ENCODE measurements around the gene RBP2. TPM values are rescaled to one million over a fixed set of nuclear protein-coding genes. Genes with fewer than 3 reads are reported as not detected.

Gene RBP2
- polyA plus RNA-seq, 2 of the 4 experiments (the other 2 are of a cell fraction) = not detected

GRCh38 chr3:139434228-139434627 is 42.1 kb downstream of the RBP2 start:
- no peak overlapping the region for H3K27ac ChIP-seq
- H3K4me2 ChIP-seq = no peak overlapping the region
- CTCF ChIA-PET = interaction anchor here (2.0 kb wide), 1 partner anchor 128 kb away, joined by 11 read pairs; no protein-coding TSS in a partner anchor

GRCh38 chr3:139433089-139433488 is 43.2 kb downstream of the RBP2 start:
- POLR2A ChIA-PET = no interaction called here
- Histone ChIP-seq H3K4me1 (no peaks in the 10 kb centered on the region), H3K4me2 (no peak overlapping the region), H3K4me3 (no peak overlapping the region), H3K9me3 (0 out of 3 replicates have a peak, but pooled peaks cover 3% of the 10 kb centered on the region), H3K27ac (no peak overlapping the region)
- TF ChIP-seq NFE2L2 (conservative IDR thresholded peaks at IDR 0.05; ENCODE audit: low read length) = no peak
- TF ChIP-seq, protein P1, sequence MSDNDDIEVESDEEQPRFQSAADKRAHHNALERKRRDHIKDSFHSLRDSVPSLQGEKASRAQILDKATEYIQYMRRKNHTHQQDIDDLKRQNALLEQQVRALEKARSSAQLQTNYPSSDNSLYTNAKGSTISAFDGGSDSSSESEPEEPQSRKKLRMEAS (IDR thresholded peaks at IDR 0.05) = no peak
- TF ChIP-seq CTCF (IDR thresholded peaks at IDR 0.05) = no peak
- TF ChIP-seq ZFP36 (IDR thresholded peaks at IDR 0.05; ENCODE audit: borderline replicate concordance, partially characterized antibody) = peak; percentile 23
- no peak for TF ChIP-seq MYC (IDR thresholded peaks at IDR 0.05; ENCODE audit: borderline replicate concordance, low read length)
- TF ChIP-seq EP300 (IDR thresholded peaks at IDR 0.05) = no peak
- no peak for TF ChIP-seq MAZ (IDR thresholded peaks at IDR 0.05; ENCODE audit: borderline replicate concordance, low read depth, low read length)
- FAIRE-seq (no peak), ATAC-seq (no peak), DNase-seq (ENCODE audit: low read depth in 1 of 2, low spot score in 1 of 2) (no peak)
- WGBS (ENCODE audit: missing lambda C conversion rate) = 92% methylated on average over 1 of the region's 1 CpG
- CTCF ChIA-PET = interaction anchor here (0.8 to 2.0 kb wide), 2 partner anchors 25 to 129 kb away, joined by 3 to 11 read pairs; no protein-coding TSS in a partner anchor

More at GRCh38 chr3:139434228-139434627, 42.1 kb downstream of the RBP2 start:
- TF ChIP-seq HOXB5 (CRISPR knock-in tag; IDR thresholded peaks at IDR 0.05) (no peak), RARB (CRISPR knock-in tag; IDR thresholded peaks at IDR 0.05) (no peak), EHF (CRISPR knock-in tag; IDR thresholded peaks at IDR 0.05) (no peak), CHD2 (IDR thresholded peaks at IDR 0.05; ENCODE audit: low read length, partially characterized antibody) (no peak), ZSCAN20 (CRISPR knock-in tag; IDR thresholded peaks at IDR 0.05) (no peak), HOXB13 (CRISPR knock-in tag; IDR thresholded peaks at IDR 0.05; ENCODE audit: low read depth) (no peak), BHLHE40 (IDR thresholded peaks at IDR 0.05; ENCODE audit: low read depth, low read length) (no peak), FOSL2 (IDR thresholded peaks at IDR 0.05) (no peak), FOSL2 (CRISPR knock-in tag; IDR thresholded peaks at IDR 0.05) (no peak)
- no peak for FAIRE-seq
- H3K4me1 ChIP-seq = no peaks in the 10 kb centered on the region
- POLR2A ChIA-PET = no interaction called here
- H3K4me3 ChIP-seq = no peak overlapping the region
- no peak for DNase-seq (ENCODE audit: low read depth in 1 of 2, low spot score in 1 of 2)
- 75% methylated on average over 1 of the region's 1 CpG for WGBS (ENCODE audit: missing lambda C conversion rate)
- ATAC-seq = no peak
- 0 out of 3 replicates have a peak, but pooled peaks cover 3% of the 10 kb centered on the region for H3K9me3 ChIP-seq

DNA sequence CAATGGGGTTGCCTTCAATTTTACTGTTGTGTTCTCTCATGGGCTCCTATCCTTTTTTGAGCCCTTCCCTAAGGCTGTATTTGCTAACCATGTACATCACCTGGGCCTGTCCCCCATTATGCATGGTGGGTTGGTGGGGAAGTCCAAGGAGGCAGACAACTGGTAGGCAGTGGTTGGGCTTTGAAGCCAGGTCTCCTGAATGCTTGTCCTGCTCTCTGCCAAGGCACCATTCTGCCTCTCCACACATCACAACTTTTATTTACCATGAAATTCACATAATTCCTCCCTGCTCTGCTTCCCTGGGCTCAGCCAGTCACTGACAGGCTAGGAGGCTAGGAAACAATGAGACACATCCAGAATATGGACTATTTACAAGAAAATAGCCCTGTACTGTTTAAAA is 45.8 kb downstream of the RBP2 start:
- TF ChIP-seq E2F6 (IDR thresholded peaks at IDR 0.05; ENCODE audit: borderline replicate concordance, low read depth) (no peak), JUNB (IDR thresholded peaks at IDR 0.05) (no peak), KDM5A (IDR thresholded peaks at IDR 0.05) (no peak), ESRRA (IDR thresholded peaks at IDR 0.05; ENCODE audit: borderline replicate concordance, low read length) (no peak), FOSL2 (IDR thresholded peaks at IDR 0.05) (no peak), FOSL2 (CRISPR knock-in tag; IDR thresholded peaks at IDR 0.05) (no peak), SMC3 (IDR thresholded peaks at IDR 0.05) (no peak), HES2 (IDR thresholded peaks at IDR 0.05) (no peak), PBX3 (IDR thresholded peaks at IDR 0.05) (no peak), POLR2A (IDR thresholded peaks at IDR 0.05; ENCODE audit: low read length) (no peak), SREBF2 (IDR thresholded peaks at IDR 0.05) (no peak), RCOR1 (IDR thresholded peaks at IDR 0.05; ENCODE audit: low read depth, low read length) (no peak), BCL3 (IDR thresholded peaks at IDR 0.05) (no peak)
- CTCF ChIA-PET = no interaction called here
- FAIRE-seq = no peak

More for the DNA sequence above, 45.8 kb downstream of the RBP2 start:
- POLR2A ChIA-PET = no interaction called here
- Histone ChIP-seq H3K27ac (no peak overlapping the region), H3K4me2 (no peak overlapping the region), H3K9me3 (0 out of 3 replicates have a peak, but pooled peaks cover 3% of the 10 kb centered on the region), H3K4me1 (no peaks in the 10 kb centered on the region), H3K4me3 (no peak overlapping the region)
- DNase-seq (ENCODE audit: low read depth in 1 of 2, low spot score in 1 of 2) (no peak), ATAC-seq (no peak)
